ENCODE data around the gene HDAC8.
"Not testable (repeated sequence)": the region's sequence is repeated elsewhere in the genome, so short reads cannot be mapped to it uniquely, and the experiment has no call there.

HDAC8 gene

DNA sequence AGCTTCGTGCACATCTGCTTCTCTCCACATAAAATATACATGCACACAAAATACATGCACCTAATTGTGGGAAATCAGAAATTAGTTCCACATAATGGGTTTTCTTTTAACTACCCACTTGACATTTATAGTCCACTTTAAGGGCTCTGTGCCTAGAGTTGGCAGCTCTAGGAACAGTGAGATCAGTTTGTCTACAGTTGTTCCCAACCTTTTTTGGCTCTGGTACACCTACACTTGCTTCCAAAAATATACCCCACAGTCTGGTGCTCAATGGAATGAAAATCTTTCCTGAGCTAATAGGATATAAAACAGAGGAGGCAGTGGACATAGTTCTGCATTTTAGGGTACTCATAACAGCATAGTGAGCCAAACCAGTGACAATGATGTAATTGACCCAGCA lies 36.1 kb downstream of the HDAC8 start:
- DNase-seq (ENCODE audit: low read depth in 3 of 3) = no peak

DNA sequence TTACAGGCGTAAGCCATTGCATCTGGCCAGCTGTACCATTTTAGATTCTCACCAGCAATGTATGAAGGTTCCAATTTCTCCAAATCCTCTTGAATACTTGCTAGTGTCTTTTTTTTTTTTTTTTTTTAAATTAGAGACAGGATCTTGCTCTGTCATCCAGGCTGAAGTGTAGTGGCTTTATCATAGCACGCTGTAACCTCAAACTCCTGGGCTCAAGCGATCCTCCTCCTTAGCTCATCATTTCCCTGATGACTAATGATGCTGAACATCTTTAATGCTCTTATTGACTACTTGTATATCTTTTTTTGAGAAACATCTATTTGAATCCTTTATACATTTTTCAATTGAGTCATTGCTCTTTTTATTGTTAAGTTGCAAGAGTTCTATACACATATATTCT lies 40.3 kb downstream of the HDAC8 start:
- no peak for DNase-seq (ENCODE audit: low read depth in 3 of 3)

DNA sequence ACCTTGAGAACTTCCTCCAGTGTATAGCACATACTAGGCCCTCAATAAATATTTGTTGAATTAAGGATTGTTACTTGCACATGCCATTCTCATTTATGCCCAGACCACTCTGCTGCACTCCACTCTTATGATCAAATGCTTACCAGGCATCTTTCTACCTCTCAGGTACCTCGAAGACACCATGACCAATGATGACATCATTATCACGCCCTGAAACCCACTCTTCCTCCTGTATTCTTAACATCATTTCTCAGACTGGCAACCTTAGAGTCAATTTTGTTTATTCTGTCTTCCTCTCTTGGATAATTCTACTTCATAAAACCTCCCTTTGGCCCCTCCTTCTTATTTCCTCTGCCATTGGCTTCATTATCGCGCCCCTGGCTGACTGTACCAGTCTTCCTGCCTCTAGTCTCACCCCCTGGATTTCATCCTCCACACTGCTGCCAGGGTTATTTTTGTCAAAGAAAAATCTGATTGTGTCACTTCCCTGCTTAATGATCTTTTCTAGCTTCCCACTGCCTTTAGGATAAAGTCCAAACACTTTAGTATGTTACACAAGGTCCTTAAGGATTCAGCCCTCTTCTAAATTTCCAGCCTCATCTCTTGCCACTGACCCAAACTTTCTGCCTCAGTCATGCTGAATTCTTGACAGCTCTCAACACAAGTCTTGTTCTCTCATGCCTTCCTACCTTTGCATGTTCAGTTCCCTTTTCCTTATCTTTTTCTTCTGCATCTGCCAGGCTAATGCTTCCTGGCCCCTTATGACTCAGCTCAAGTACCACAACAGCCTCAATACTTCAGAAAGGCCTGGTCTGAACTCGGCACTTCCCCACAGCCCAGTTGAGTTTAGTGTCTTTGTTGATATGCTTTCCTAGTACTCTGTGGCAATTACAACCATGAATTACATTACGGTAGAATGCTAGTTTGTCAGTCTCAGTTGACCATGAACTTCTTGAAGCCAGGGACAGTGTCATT lies 45.8 kb downstream of the HDAC8 start:
- no peak for DNase-seq (ENCODE audit: low read depth in 3 of 3)

DNA sequence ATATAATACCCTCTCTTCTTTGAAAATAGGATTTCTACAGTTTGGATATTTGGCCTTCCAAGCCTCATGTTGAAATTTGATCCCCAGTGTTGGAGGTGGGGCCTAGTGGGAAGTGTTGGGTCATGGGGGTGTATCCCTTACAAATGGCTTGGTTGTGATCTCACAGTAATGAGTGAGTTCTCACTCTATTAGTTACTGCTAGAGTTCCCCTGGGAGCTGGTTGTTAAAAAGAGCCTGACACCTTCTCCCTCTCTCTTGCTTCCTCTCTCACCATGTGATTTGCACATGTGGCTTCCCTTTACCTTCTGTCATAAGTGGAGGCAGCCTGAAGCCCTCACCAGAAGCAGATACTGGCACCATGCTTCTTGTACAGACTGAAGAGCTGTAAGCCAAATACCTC lies 73.9 kb downstream of the HDAC8 start:
- DNase-seq (ENCODE audit: low read depth in 3 of 3) = no peak

DNA sequence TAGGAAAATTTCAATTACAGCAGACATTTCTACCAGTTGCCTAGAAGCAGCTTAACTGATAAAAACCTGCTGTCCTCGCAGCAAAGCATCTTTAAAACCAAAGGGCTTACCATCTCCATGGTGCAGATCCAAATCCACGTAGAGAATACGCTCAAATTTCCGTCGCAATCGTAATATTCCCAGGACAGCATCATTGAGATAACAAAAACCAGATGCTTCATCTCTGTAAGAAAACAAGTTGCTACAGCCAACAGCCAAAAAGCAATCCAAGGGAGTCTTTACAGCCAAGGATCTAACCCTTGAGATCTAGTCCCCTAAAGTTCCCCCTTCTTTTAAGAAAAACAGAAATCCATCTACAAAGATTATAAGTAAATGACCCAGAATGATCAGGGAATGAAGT lies 77.6 kb downstream of the HDAC8 start:
- no peak for DNase-seq (ENCODE audit: low read depth in 3 of 3)

DNA sequence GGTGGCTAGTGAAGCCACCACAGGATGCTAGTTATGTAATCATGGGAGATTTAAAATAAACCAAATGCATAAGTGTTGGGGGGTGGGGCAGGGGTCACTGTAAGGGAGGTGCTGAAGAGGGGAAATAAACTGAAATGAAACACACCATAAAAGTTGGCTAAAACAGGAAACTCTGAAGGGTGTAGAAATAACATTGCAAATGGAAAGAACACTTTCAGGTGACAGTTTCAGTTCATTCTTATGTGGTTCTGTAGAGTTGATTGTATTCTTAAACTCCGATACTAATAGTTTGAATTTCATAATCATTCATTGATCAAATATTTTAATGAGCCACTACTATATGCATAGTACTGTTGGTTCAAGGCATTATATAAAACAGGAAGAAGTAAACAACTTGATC lies 80.1 kb downstream of the HDAC8 start:
- no peak for DNase-seq (ENCODE audit: low read depth in 3 of 3)

DNA sequence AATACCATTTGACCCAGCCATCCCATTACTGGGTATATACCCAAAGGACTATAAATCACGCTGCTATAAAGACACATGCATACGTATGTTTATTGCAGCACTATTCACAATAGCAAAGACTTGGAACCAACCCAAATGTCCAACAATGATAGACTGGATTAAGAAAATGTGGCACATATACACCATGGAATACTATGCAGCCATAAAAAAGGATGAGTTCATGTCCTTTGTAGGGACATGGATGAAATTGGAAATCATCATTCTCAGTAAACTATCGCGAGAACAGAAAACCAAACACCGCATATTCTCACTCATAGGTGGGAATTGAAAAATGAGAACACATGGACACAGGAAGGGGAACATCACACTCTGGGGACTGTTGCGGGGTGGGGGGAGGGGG lies 82.4 kb downstream of the HDAC8 start:
- DNase-seq (ENCODE audit: low read depth in 3 of 3) = not testable (repeated sequence)

DNA sequence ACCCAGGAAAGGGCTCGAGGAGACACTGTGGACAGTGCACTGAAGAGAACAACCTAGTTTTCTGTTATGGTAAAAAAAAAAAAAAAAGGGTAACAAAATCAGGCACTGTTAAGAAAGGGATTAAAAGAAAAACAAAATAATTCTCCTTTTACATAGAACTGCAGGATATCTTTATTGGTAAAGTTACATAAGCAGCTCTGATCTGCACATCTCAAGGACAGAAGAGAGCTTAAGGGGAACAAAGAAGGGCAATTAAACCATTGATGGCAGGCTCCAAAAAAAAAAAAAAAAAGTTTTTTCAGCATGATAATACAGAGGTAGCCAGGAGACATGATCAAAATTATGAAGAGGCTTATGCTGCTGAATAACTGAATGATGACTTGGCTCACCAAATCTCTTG lies 85.0 kb downstream of the HDAC8 start:
- no peak for DNase-seq (ENCODE audit: low read depth in 3 of 3)

DNA sequence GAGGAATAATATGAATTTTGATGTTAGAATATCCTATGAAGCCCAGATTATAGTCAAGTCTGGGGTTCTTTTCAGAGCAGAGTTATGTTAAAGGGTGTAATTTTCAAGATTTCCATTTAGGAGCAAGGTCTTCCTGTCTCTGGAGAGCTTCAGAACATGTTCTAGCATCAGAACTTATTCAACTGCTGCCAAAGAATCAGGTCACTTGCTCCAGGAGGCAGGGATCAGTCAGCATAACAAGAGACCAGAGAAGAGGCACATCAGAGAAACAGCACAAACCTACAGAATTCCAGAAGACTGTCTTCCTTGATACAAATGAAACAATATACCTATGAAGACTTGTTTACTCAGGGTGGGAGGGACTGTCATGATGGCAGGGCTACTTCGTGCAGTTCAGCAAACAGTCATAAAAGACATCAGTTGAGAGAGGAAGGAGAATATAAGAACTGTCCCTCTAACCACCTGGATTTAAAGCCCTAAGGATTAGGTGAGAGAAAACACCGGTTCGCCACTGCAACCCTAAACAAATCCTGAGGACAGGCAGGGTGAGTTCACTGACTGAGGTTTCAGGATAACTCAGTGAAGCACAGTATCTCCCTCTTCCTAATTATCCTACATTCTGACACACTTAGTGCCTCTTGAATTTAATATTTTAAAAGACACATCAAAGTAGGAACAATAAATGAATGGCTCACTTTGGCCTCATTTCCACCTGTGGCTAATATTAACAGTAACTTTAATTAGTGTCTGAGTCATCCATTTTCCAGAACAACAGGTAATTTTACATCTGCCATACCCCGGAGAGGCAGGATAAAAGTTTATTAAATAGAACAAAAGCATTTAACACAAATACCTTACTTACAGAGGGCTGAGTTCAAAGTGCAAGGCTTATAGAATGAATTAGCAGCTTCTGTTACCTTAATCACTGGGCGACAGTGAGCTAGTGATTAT lies 93.0 kb downstream of the HDAC8 start:
- DNase-seq (ENCODE audit: low read depth in 3 of 3) = no peak

DNA sequence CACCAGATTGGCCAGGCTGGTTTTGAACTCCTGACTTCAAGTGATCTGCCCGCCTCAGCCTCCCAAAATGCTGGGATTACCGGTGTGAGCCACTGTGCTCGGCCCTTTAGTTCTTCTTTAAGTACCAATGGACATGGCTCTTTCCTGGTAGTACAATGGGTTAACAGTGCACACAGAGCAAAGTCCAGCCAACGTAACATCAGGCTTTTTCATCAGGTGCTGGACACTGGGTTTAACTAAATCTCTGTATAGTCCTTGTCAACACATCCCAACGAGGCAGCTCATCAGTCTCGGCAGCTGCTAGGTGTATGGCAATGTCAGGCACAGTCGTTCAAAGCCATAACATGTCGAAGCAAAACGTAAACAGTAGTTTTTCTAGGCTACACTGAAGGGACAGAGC lies 93.8 kb downstream of the HDAC8 start:
- no peak for DNase-seq (ENCODE audit: low read depth in 3 of 3)

DNA sequence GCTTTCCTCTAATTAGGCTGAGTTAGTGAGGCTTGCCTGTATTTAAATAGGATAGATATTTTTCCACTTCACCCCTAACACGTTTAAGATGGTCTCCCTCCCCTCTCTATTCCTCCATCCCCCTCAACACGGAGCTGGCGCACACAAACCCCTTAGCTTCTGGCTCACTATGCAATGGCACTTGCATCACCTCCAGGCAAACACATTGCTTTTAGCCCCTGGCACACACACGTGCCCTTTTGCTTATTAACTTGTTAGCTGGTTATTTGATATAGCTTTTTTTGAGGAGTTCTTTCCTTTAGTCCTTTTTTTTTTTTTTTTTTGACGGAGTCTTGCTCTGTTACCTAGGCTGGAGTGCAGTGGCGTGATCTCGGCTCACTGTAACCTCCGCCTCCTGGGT lies 94.3 kb downstream of the HDAC8 start:
- DNase-seq (ENCODE audit: low read depth in 3 of 3) = no peak

DNA sequence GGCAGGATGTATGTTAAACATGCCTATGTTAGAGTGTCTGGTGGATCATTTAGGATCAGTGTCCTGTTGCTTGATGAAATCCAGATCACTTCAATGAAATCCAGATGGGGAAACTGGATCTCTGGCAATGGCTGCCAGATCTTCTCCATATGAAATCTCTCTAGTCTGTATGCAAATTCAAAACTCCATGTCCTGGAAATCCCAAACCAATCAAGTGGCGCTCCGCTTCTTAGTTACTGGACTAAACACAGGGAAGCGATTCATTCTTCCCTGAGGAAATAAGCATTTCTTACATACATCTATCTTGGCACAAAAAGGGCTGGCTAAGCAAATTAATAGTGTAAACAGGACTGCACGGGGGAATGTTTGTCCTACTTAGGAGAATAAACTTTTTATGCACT lies 94.9 kb downstream of the HDAC8 start:
- DNase-seq (ENCODE audit: low read depth in 3 of 3) = no peak

DNA sequence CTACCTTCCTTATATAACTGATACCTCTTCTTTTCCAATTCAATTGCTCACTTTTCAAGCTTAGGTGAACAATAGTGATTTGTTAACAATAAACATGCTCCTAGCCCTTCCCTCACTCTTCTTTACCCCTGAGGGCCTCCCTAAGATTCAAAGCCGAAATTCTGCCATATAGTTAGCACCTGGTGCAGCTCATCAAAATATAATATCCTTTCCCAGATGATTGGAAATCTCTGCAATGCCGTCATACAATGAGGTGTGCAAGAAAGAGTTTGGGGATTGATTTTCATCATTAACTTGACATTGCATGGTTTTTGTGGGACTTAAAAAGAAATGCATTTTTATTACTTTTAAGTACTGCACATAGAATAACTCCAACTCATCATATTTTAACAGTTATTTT lies 95.3 kb downstream of the HDAC8 start:
- DNase-seq (ENCODE audit: low read depth in 3 of 3) = no peak

DNA sequence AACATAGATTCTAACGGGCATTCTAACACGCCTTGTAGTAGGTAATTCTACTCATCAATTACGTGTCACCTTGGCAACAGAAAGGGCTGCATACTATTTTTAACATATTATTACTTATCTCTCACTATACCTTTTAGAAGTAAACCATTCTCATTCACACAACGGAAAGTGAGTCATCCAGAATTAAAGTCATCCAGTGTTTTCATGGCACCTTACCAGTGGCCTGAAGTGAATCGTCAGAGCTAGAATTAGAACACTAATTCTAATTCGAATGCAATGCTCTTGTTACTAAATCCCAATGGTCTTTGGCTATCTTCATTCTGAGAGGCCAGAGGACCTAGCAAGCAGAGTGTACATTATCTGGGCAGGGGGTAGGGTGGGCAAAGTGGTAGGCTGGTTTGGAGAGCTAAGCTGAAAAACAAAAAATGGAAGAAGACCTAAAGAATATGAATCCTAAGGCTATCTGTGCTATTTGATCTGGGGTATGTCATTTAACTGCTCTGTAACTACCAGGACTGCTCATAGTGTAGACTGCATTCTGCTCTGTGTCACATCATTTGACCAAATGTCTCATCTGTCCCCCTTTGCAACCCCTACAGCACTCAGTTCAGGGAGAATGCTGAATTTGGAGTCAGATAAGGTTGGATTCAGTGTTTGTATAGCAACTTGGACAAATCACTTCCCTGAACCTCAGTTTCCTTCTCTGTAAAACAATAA lies 96.5 kb downstream of the HDAC8 start:
- no peak for DNase-seq (ENCODE audit: low read depth in 3 of 3)

DNA sequence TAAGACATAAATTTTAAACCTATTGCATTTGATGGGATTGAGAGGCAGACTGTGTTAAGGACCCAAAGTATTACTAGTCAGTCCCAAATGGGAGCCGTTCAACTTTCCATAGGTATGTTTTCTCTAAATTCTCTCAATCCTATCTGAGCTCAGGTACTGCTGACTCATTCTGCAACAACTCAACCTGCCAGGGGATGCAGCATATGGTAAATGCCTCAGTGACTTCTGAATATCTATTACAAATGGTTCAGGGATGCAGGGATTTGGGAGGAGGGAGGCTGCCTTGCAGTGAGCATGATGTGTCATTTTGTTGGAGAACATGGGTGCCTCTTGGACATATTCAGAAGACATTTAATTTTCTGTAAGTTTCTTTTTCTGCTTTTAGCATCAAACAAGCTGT lies 97.3 kb downstream of the HDAC8 start:
- no peak for DNase-seq (ENCODE audit: low read depth in 3 of 3)

DNA sequence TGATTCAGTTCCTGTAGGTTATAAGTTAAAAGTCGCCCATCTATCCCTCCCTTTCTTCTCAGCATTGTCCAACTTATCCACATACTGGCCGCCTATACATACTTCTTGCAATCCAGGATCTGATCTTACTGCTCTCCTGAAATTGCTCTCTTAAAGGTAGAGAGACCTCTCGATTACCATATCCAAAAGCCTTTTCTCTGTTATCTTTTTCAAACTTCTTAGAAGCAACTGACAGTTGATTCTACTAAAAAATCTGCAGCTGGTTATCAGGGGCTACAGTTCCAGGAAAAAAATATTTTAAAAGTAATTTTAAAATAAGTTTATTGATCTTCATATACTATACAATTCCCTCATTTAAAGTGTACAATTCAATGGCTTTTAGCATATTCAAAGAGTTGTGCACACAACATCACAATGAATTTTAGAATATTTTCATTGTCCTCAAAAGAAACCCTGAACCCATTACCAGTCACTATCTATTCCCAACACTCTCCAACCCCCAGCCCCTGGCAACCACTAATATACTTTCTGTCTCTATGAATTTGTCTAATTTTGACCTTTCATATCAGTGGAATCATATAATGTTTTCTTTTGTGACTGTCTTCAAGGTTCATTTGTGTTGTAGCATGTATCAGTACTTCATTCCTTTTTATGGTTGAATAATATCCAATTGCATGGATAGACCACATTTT lies 102.0 kb downstream of the HDAC8 start:
- DNase-seq (ENCODE audit: low read depth in 3 of 3) = no peak

DNA sequence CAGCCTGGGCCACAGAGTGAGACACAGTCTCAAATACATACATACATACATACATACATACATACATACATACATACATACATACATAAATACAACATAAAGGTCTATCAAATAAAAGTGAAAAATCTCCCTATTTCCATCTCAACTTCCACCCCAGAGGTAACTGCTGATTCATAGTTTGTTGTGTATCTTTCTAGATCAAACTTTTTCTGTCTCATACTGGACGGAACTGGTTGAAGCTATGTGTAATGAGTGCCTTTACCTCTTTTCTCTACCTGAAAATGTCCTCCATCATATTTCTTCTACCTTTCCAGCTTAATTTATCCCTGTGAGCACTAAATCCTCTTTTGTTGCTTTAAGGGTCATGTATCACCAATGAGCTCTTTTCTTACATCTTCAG lies 102.5 kb downstream of the HDAC8 start:
- no peak for DNase-seq (ENCODE audit: low read depth in 3 of 3)

DNA sequence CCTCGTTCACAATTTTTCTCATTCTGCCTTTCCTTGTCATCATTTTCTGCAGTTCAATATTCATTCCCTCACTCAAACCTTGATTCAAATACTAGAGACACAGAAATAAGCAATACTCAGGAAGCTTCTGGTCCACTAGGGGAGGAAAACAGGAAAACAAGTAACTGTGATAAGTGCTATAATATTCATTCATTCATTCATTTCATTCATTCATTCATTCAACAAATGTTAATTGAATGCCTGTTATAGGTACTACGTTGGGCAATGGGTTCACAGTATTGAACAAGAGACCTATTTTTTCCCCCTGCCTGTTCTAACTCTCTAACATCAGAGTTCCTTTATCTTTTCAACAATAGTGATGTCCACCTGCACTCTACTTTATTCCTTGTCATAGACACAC lies 104.0 kb downstream of the HDAC8 start:
- no peak for DNase-seq (ENCODE audit: low read depth in 3 of 3)

DNA sequence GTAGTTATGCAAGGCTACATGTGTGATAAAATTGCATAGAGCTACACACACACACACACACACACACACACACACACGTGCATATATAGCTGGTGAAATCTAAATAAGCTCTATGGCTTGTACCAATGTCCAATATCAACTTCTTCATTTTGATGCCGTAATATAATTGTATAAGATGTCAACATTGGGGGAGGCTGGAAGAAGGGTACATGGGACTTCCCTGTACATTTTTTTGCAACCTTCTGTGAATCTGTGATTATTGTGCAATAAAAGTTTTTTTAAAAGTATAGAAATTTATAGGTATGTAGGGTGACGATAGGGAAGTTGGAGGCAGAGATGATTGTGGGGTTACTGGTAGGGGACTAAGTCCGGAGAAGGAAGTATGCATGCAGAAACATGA lies 105.5 kb downstream of the HDAC8 start:
- DNase-seq (ENCODE audit: low read depth in 3 of 3) = no peak

DNA sequence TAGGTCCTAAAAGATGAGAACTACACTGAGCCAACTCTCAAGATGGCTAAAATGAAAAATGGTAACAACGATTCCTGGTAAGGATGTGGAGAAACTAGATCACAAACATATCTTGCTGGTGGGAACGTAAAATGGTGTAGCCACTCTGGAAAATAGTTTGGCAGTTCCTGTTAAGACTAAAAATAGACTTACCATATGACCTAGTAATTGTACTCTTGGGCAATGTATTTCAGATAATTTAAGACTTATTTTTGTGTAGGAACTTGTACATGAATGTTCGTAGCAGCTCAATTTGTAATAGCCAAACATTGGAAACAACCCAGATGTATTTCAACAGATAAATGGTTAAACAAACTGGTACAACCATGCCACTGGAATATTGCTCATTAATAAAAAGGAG lies 106.2 kb downstream of the HDAC8 start:
- no peak for DNase-seq (ENCODE audit: low read depth in 3 of 3)

DNA sequence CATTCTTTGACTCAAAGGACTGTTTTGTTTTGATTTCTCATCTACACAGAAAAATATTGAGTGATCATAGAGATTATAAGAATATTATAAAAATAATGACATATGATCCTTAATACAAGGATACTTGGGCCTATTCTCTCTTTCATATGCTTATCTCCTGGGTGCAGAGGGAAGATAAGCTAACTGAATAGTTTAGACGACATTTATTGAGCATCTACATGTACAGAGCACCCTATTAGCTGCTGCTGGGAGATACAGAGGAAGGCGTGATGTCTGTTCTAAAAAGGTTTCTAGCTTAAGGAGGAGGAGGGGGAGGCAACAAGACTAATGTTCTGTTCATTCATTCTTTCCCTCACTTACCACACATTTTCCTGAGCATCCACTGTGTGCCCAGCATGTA lies 106.8 kb downstream of the HDAC8 start:
- no peak for DNase-seq (ENCODE audit: low read depth in 3 of 3)
